H9 (cell line): ENCODE data around the gene ZNF132. TPM values are rescaled to one million over a fixed set of nuclear protein-coding genes. Genes with fewer than 3 reads are reported as not detected.

Source experiments
- DNase-seq: peaks from one replicate; pipeline ENCODE4 v3.0.0-alpha.2; 2017
- H2AFZ ChIP-seq: one replicate; pipeline ENCODE4 v1.6.1; 2013; ENCODE audit warnings: mild to moderate bottlenecking, low read length, control low read depth, moderate library complexity
- H2AK5ac ChIP-seq: 2 replicates; pipeline ENCODE4 v1.6.1; 2013; ENCODE audit warnings: low read length, control low read depth, mixed read lengths; ENCODE audit not compliant: insufficient read length
- H2BK120ac ChIP-seq: one replicate; pipeline ENCODE4 v1.6.1; 2013; ENCODE audit warnings: low read depth, mild to moderate bottlenecking, low read length, control low read depth, inconsistent platforms; ENCODE audit not compliant: poor library complexity, severe bottlenecking
- H2BK12ac ChIP-seq: 2 replicates; pipeline ENCODE4 v1.6.1; 2013; ENCODE audit warnings: low read length, control low read depth, mixed read lengths, low read depth; ENCODE audit not compliant: insufficient read length
- H2BK15ac ChIP-seq: 2 replicates; pipeline ENCODE4 v1.6.1; 2013; ENCODE audit warnings: low read depth, low read length, control low read depth
- H2BK20ac ChIP-seq: one replicate; pipeline ENCODE4 v1.6.1; 2013; ENCODE audit warnings: low read depth, mild to moderate bottlenecking, low read length, control low read depth, inconsistent platforms; ENCODE audit not compliant: poor library complexity, severe bottlenecking
- H2BK5ac ChIP-seq: 2 replicates; pipeline ENCODE4 v1.6.1; 2013; ENCODE audit warnings: low read length, control low read depth, mixed read lengths; ENCODE audit not compliant: insufficient read length
- H3K14ac ChIP-seq: 2 replicates; pipeline ENCODE4 v1.6.1; 2013; ENCODE audit warnings: low read length, control low read depth; ENCODE audit not compliant: insufficient read depth
- H3K18ac ChIP-seq: 2 replicates; pipeline ENCODE4 v1.6.1; 2013; ENCODE audit warnings: low read depth, mild to moderate bottlenecking, mixed read lengths, low read length, control low read depth; ENCODE audit not compliant: insufficient read length
- H3K23ac ChIP-seq: 2 replicates; pipeline ENCODE4 v1.6.1; 2013; ENCODE audit warnings: low read length, control low read depth, mixed read lengths, low read depth; ENCODE audit not compliant: insufficient read length
- H3K23me2 ChIP-seq: 2 replicates; pipeline ENCODE4 v1.6.1; 2013; ENCODE audit warnings: low read depth, mild to moderate bottlenecking, mixed read lengths, low read length, control low read depth; ENCODE audit not compliant: insufficient read length, poor library complexity, severe bottlenecking
- H3K27ac ChIP-seq: 2 replicates; pipeline ENCODE4 v1.5.1; 2013; ENCODE audit warnings: low read length, control low read depth, mixed read lengths, low read depth; ENCODE audit not compliant: insufficient read length
- H3K27me3 ChIP-seq: 2 replicates; pipeline ENCODE4 v1.6.1; 2013; ENCODE audit warnings: low read length, control low read depth, inconsistent platforms; ENCODE audit not compliant: insufficient read depth
- H3K4ac ChIP-seq: 2 replicates; pipeline ENCODE4 v1.6.1; 2013; ENCODE audit warnings: low read depth, mild to moderate bottlenecking, control low read depth, inconsistent platforms, low read length, moderate library complexity
- H3K4me1 ChIP-seq: 2 replicates; pipeline ENCODE4 v1.6.1; 2013; ENCODE audit warnings: low read length, control low read depth, inconsistent platforms; ENCODE audit not compliant: insufficient read depth
- H3K4me2 ChIP-seq: 2 replicates; pipeline ENCODE4 v1.6.1; 2013; ENCODE audit warnings: low read length, control low read depth, mixed read lengths; ENCODE audit not compliant: insufficient read length, insufficient read depth
- H3K56ac ChIP-seq: 2 replicates; pipeline ENCODE4 v1.6.1; 2013; ENCODE audit warnings: low read depth, mild to moderate bottlenecking, mixed read lengths, low read length, control low read depth; ENCODE audit not compliant: insufficient read length
- H3K79me1 ChIP-seq: 2 replicates; pipeline ENCODE4 v1.6.1; 2013; ENCODE audit warnings: low read depth, mild to moderate bottlenecking, moderate library complexity, low read length, control low read depth, inconsistent platforms; ENCODE audit not compliant: insufficient read depth, poor library complexity, severe bottlenecking
- H3K79me2 ChIP-seq: 2 replicates; pipeline ENCODE4 v1.6.1; 2013; ENCODE audit warnings: low read length, control low read depth, inconsistent platforms; ENCODE audit not compliant: insufficient read depth
- H3K9ac ChIP-seq: 2 replicates; pipeline ENCODE4 v1.6.1; 2013; ENCODE audit warnings: low read length, control low read depth, mixed read lengths; ENCODE audit not compliant: insufficient read length; ENCODE audit errors: extremely low read depth
- H3K9me3 ChIP-seq: one replicate; pipeline ENCODE4 v1.6.1; 2013; ENCODE audit warnings: low read depth, low read length, inconsistent platforms; ENCODE audit not compliant: control insufficient read depth
- H3T11ph ChIP-seq: one replicate; pipeline ENCODE4 v1.6.1; 2013; ENCODE audit warnings: mild to moderate bottlenecking, low read length, control low read depth, inconsistent platforms
- H4K20me1 ChIP-seq: one replicate; pipeline ENCODE4 v1.6.1; 2013; ENCODE audit not compliant: control insufficient read depth, insufficient read length, insufficient read depth
- H4K5ac ChIP-seq: 2 replicates; pipeline ENCODE4 v1.6.1; 2013; ENCODE audit warnings: low read depth, mild to moderate bottlenecking, mixed read lengths, low read length, control low read depth; ENCODE audit not compliant: insufficient read length
- H4K8ac ChIP-seq: replicated peaks from 2 replicates; pipeline ENCODE4 v1.6.1; 2013; ENCODE audit warnings: low read length, control low read depth, mixed read lengths, low read depth; ENCODE audit not compliant: insufficient read length
- H4K91ac ChIP-seq: 2 replicates; pipeline ENCODE4 v1.6.1; 2013; ENCODE audit warnings: low read depth, mild to moderate bottlenecking, moderate library complexity, mixed read lengths, low read length, control low read depth; ENCODE audit not compliant: insufficient read length
- H3K27ac Mint-ChIP-seq, 3 experiments: 2 replicates in 2 of 3; 3 replicates in 1 of 3; pipeline ENCODE4 v1.8.0; 2020 to 2021; ENCODE audit warnings: mixed read lengths in 3 of 3, mild to moderate bottlenecking in 1 of 3, moderate library complexity in 1 of 3
- H3K27me3 Mint-ChIP-seq: 2 replicates; pipeline ENCODE4 v1.8.0; 2021; ENCODE audit warnings: low read depth, mild to moderate bottlenecking, moderate library complexity, mixed read lengths
- H3K36me3 Mint-ChIP-seq, 3 experiments: 2 replicates in 2 of 3; 3 replicates in 1 of 3; pipeline ENCODE4 v1.8.0; 2020 to 2021; ENCODE audit warnings: low read depth in 3 of 3, mixed read lengths in 3 of 3; ENCODE audit not compliant: insufficient read depth in 1 of 3
- H3K4me1 Mint-ChIP-seq, 2 experiments: 2 replicates each; pipeline ENCODE4 v1.8.0; 2020; ENCODE audit warnings: mixed read lengths in 2 of 2
- H3K4me3 Mint-ChIP-seq, 2 experiments: 2 replicates in 1 of 2; 3 replicates in 1 of 2; pipeline ENCODE4 v1.8.0; 2020 to 2021; ENCODE audit warnings: mild to moderate bottlenecking in 2 of 2, mixed read lengths in 2 of 2, moderate library complexity in 1 of 2
- H3K9me3 Mint-ChIP-seq, 2 experiments: 2 replicates in 1 of 2; 3 replicates in 1 of 2; pipeline ENCODE4 v1.8.0; 2020; ENCODE audit warnings: mild to moderate bottlenecking in 2 of 2, mixed read lengths in 2 of 2, moderate library complexity in 1 of 2
- WGBS: extraction: QIAGEN DNeasy Blood & Tissue Kit; methylation state at CpG from one replicate; pipeline ENCODE4 v1.1.7; 2013; ENCODE audit warnings: missing lambda C conversion rate, low lambda C conversion rate, mixed read lengths; ENCODE audit not compliant: insufficient read length; ENCODE audit errors: extremely low coverage; 5-methylcytosine and 5-hydroxymethylcytosine counted together
- total RNA-seq: library from RNA; stranded (reverse); gene quantifications from 2 replicates; pipeline ENCODE4 v1.2.1, GENCODE V29; 2021
- TF ChIP-seq, protein P1 (sequence below): fragments of 200-600 bp; sonication (generic); conservative IDR thresholded peaks from 3 replicates; pipeline ENCODE4 v1.8.0; 2021; ENCODE audit warnings: antibody characterized with exemption, mild to moderate bottlenecking

ZNF132 gene
- total RNA-seq, 1 experiment from 2014 or later: 0.24 TPM

DNA sequence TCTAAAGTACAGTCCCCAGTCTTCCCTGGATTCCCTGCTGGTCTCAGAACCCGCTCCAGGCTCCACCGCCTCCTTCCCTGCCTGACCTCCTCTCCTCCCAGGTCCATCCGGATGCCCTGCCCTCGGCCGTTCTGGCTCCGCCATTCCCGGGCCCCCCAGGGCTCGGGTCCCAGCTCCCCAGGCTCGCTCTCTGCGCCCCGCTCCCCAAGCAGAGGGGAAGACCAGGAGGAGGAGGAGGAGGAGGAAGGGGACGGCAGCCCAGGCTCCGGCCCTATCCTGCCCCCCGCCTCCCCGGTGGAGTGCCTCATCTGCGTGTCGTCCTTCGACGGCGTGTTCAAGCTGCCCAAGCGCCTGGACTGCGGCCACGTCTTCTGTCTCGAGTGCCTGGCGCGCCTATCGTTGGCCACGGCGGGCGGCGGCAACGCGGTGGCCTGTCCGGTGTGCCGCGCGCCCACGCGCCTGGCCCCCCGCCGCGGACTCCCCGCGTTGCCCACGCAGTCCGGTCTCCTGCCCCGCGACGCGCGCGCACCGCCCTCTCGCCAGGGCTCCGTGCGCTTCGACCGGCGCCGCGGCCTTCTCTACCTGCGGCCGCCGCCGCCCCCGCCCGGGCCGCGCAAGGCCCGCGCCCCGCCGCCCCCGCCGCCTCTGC, 43.9 kb downstream of the ZNF132 start:
- H2BK5ac ChIP-seq: no peak overlapping the region
- no peak overlapping the region for H2AK5ac ChIP-seq
- no peak overlapping the region for H4K91ac ChIP-seq
- no CpG with 5 or more reads among the region's 75 CpGs for WGBS
- H3K9me3 ChIP-seq: no peaks in the 10 kb centered on the region
- H3K14ac ChIP-seq: no peak overlapping the region
- H2BK15ac ChIP-seq: no peak overlapping the region
- peaks cover 30 to 40% (median 33%) of the 10 kb centered on the region in 3 experiments; a peak in 6 of 7 replicates for H3K36me3 Mint-ChIP-seq
- no peak overlapping the region for H2BK12ac ChIP-seq
- H3K23ac ChIP-seq: no peak overlapping the region
- H3K23me2 ChIP-seq: peaks cover 13% of the 10 kb centered on the region
- H3K27me3 Mint-ChIP-seq: peaks cover 14% of the 10 kb centered on the region
- H2BK120ac ChIP-seq: no peak overlapping the region
- H3K79me1 ChIP-seq: peaks cover 3% of the 10 kb centered on the region
- H3K27ac Mint-ChIP-seq: peak overlapping the region in 2 of 3 experiments; percentile 79 to 85; a peak in 4 of 7 replicates
- no peak overlapping the region for H3K9ac ChIP-seq
- no peak overlapping the region for H3K56ac ChIP-seq
- H4K8ac ChIP-seq: no peak overlapping the region
- no peak overlapping the region for H3T11ph ChIP-seq
- peaks cover 10 to 16% of the 10 kb centered on the region in 2 experiments for H3K4me1 Mint-ChIP-seq
- no peaks in the 10 kb centered on the region for H3K4me1 ChIP-seq
- DNase-seq: peak; percentile 57
- no peak overlapping the region for H3K27ac ChIP-seq
- peak overlapping the region; percentile 22 for H3K18ac ChIP-seq
- H4K20me1 ChIP-seq: peaks cover 5% of the 10 kb centered on the region
- no peak overlapping the region for H3K4ac ChIP-seq
- no peak overlapping the region for H2BK20ac ChIP-seq
- H4K5ac ChIP-seq: no peak overlapping the region
- peak overlapping the region; percentile 30 for H3K4me2 ChIP-seq
- H3K9me3 Mint-ChIP-seq: no peaks in the 10 kb centered on the region
- no peaks in the 10 kb centered on the region for H3K79me2 ChIP-seq
- TF ChIP-seq, protein P1, sequence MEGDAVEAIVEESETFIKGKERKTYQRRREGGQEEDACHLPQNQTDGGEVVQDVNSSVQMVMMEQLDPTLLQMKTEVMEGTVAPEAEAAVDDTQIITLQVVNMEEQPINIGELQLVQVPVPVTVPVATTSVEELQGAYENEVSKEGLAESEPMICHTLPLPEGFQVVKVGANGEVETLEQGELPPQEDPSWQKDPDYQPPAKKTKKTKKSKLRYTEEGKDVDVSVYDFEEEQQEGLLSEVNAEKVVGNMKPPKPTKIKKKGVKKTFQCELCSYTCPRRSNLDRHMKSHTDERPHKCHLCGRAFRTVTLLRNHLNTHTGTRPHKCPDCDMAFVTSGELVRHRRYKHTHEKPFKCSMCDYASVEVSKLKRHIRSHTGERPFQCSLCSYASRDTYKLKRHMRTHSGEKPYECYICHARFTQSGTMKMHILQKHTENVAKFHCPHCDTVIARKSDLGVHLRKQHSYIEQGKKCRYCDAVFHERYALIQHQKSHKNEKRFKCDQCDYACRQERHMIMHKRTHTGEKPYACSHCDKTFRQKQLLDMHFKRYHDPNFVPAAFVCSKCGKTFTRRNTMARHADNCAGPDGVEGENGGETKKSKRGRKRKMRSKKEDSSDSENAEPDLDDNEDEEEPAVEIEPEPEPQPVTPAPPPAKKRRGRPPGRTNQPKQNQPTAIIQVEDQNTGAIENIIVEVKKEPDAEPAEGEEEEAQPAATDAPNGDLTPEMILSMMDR: no peak
- no peaks in the 10 kb centered on the region; the same call in 1 of the 2 replicates for H3K27me3 ChIP-seq
- H3K4me3 Mint-ChIP-seq: peak overlapping the region; percentile 55 to 69
- H2AFZ ChIP-seq: no peak overlapping the region
